Lung microvascular endothelial cell (primary cell): ENCODE results near the gene KRTAP9-1. TPM values are rescaled to one million over a fixed set of nuclear protein-coding genes. Genes with fewer than 3 reads are reported as not detected.
A peak's percentile ranks its signal among the peaks of the same experiment; 100 is the strongest.
"Not testable (repeated sequence)": the region's sequence is repeated elsewhere in the genome, so short reads cannot be mapped to it uniquely, and the experiment has no call there.

Experiments
- DNase-seq, 2 donors: peaks; one replicate each; pipeline versions ENCODE4 v3.0.0 to v3.0.0-alpha.2; 2010; ENCODE audit warnings: low read depth in 2 of 2
- total RNA-seq: library from RNA; depleted of rRNA; stranded (reverse); fragments of >200 nt; gene quantifications from 2 replicates; pipeline ENCODE4 v1.2.1, GENCODE V29; 2014

The KRTAP9-1 gene, protein sequence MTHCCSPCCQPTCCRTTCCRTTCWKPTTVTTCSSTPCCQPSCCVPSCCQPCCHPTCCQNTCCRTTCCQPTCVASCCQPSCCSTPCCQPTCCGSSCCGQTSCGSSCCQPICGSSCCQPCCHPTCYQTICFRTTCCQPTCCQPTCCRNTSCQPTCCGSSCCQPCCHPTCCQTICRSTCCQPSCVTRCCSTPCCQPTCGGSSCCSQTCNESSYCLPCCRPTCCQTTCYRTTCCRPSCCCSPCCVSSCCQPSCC
- not detected in 2 replicates for total RNA-seq

GRCh38 chr17:41189837-41190318 lies at the start of gene KRTAP9-1:
KRTAP9-1 (plus strand) TSS chr17:41189887; CDS start chr17:41189887, 0 bp downstream.
- not testable (repeated sequence) for DNase-seq

DNA sequence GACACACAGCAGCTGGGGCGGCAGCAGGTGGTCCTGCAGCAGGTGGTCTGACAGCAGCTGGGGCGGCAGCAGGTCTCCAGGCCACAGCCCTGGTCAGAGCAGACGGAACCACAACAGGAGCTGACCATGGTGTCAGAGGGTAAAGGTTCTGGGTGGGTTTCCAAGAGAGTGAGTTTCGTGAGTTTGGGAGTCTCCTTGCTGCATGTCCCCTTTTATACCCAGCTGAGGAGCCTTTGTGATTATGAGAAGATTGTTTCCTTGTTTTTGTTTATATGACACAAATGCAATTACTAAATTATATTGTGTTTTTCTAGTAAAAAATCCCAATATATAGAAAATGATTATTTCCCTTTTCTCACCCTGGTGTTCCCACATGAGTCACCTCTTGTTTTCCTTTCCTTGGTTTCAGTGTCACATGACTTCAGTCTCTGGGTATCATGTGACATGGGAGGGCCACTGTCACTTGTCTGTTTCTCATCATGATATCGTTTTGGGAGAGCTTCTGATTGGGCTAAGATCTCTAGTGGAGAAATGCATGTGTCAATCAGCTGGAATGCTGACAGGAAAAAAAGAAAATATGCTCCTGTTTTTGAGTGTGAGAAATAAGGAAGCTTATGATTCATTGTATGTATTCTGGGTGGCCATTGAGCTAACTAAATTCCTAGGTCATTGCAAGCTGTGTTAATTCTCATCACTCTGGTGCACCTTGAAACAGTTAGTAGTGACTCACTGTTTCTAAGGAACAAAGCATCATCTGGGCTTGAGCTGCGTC lies 49.1 kb upstream of the KRTAP9-1 start, which contains the start of gene KRTAP4-6:
TSS of gene KRTAP4-6 (minus strand) at position 185 of the 772 bp plus-strand sequence. CDS start at position 128, 57 bp downstream.
- peak in 1 of 2 donors; percentile 30 for DNase-seq

- DNase-seq: no peak
Measured at GRCh38 chr17:41141361-41141760, 48.3 kb upstream of the KRTAP9-1 start.

- no peak for DNase-seq
Measured at GRCh38 chr17:41144846-41145245, 44.8 kb upstream of the KRTAP9-1 start.

DNA sequence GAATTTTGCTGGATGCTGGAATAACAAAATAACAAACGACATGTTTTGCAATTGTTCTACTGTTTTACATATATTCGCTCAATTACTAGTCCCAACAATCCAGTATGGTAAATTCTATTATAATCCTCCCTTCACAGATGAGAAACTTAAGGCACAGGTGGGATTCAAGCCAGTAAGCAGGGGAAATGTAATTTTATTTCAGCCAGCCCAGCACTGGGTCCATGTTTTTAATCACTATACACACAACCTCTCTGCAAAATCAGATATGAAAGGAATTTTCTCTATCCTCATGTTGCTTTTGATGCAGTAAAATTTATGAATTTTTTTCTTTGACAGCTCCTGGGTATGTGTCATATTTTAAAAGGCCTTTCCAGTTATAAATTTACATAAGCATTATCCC lies 44.4 kb upstream of the KRTAP9-1 start:
- no peak for DNase-seq

DNA sequence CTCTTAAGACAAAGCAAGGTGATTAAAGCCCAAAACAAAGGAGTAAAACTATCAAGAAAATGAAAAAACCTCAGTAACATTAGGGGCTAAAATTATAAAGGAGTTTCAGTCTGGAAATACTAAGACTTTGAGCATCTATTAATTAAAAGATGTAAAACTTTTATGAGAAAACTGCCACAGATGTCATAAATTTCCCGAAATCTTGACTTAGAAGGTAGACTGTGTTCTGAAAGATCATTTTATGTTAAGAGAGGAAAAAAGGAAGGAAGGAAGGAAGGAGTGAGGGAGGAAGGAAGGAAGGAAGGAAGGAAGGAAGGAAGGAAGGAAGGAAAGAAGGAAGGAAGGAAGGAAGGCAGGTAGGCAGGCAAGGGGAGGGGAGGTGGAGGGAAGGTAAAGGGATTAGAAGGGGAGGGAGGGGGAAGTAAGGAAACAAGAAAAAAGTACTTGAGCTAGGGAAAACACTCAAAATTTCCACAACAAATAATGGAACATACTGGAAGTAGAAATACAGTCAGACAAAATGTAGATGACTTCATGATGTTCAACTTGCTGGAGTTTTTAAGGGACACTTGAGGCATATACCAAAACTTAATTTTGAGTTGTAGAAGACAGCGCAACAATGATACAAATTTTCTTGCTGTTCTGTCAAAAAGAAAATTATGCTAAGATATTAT lies 42.0 kb upstream of the KRTAP9-1 start:
- DNase-seq: no peak

DNA sequence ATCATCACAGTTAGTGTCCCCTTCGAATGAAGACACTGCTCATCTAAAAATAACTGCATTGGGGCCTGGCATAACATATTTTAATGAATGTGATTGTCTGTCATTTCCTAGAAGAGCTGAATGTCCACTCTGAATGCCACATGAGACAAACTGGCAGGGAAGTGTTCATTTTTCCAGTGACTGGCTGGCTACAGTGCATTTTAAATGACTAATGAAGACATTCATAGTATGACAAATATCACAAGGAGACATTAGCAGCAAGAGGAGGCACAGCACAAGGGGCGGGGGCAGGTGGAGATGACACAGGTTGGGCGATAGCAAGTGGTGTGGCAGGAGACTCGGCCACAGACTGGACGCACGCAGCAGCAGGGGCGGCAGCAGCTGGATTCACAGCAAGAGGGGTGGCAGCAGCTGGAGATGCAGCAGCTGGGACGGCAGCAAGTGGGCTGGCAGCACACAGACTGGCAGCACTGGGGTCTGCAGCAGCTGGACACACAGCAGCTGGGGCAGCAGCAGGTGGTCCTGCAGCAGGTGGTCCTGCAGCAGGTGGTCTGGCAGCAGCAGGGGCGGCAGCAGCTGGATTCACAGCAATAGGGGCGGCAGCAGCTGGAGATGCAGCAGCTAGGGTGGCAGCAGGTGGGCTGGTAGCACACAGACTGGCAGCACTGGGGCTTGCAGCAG lies 40.6 kb upstream of the KRTAP9-1 start:
- not testable (repeated sequence) for DNase-seq

DNA sequence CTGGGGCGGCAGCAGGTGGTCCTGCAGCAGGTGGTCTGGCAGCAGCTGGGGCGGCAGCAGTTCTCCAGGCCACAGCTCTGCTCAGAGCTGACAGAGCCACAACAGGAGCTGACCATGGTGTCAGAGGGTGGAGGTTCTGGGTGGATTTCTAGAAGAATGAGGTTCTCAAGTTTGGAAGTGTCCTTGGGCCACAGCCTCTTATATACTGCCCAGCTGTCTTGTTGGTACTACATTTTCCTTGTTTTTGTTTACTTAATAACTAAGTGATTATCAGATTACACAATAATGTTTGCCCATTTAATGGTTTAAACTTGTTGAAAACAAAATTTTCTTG lies 40.1 kb upstream of the KRTAP9-1 start, which contains the start of gene KRTAP4-5:
TSS of gene KRTAP4-5 (minus strand) at position 174 of the 334 bp plus-strand sequence. CDS start at position 116, 58 bp downstream.
- DNase-seq: no peak

DNA sequence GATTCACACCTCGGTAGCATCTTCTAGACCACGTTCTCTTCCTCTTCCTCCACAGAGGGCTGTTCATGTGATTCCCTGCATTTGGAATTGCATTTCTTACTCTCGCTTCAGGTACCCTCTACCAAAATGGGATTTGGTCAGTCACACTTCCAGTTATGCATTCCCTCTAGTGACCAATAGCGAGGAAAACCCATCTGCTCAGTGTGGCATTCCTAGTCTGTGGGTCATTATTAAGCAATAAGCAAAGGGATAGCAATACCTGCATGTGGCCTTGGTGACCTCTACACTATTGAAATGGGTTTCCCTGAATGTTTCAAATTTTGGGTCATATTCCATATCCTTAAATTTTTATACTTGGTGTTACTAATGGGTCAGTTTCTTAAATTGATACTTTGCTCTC lies 39.7 kb upstream of the KRTAP9-1 start:
- no peak for DNase-seq

GRCh38 chr17:41151525-41151924 lies 38.2 kb upstream of the KRTAP9-1 start:
- DNase-seq: no peak

DNA sequence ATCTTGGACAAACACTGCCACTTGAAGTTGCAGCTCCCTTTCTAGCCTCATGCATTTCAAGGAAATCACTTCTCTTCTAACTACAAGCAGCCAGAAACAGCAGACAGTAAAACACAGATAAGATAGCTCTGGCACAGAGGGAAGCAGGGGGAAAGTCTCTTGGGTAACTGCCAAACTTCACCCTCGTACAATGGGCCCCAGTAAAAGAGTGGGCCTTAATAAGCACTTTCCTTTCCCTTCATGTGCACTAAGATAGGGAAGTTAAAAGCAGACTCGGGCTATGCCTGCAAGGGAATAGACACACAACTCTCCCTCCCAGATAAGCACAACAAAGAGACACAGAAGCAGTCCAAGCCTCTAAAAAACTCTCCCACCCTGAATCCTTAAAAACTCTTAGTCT lies 35.8 kb upstream of the KRTAP9-1 start:
- DNase-seq: no peak

DNA sequence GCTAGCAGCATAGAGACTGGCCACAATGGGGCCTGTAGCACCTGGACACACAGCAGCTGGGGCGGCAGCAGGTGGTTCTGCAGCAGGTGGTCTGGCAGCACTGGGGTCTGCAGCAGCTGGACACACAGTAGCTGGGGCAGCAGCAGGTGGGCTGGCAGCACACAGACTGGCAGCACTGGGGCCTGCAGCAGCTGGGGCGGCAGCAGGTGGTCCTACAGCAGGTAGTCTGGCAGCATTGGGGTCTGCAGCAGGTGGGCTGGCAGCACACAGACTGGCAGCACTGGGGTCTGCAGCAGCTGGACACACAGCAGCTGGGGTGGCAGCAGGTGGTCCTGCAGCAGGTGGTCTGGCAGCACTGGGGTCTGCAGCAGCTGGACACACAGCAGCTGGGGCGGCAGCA lies 29.5 kb upstream of the KRTAP9-1 start:
- not testable (repeated sequence) for DNase-seq

DNA sequence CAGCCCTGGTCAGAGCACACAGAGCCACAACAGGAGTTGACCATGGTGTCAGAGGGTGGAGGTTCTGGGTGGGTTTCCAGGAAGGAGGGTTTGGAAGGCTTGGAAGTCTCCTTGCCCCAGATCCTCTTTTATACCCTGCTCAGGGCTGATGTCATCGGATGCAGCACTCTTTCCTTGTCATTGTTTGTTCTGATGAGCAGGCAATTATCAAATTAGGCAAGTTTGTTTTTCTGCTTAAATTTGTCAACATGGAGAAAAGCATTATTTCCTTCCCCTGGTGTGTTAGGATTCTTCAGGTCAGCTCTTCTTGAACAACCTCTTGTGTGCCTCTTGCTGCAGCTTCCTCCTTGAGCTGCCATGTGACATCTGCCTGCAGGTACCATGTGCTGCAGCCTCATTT lies 29.0 kb upstream of the KRTAP9-1 start, which contains the start of gene KRTAP4-4:
TSS of gene KRTAP4-4 (minus strand) at position 101 of the 400 bp plus-strand sequence. CDS start at position 44, 57 bp downstream.
- DNase-seq: no peak

DNA sequence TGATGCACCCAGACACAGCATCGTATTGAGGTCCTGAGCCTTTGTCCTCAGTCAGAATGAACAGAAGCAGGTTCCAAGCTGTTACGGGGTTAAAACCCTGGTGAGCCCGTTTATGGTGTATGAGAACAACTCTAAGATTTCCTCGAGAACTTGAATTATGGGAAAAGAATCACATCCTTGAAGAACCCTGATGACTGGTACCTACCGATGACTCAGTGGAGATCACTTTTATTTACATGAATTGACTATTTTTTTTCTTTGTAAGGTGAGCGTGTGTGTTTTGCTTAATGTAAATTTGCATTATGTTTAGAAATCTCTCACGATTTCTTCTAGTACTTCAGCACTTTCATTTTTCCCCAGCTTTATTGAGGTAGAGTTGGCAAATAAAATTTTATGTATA lies 25.9 kb upstream of the KRTAP9-1 start:
- DNase-seq: no peak

- DNase-seq: no peak
Measured at GRCh38 chr17:41167561-41167960, 22.1 kb upstream of the KRTAP9-1 start.

DNA sequence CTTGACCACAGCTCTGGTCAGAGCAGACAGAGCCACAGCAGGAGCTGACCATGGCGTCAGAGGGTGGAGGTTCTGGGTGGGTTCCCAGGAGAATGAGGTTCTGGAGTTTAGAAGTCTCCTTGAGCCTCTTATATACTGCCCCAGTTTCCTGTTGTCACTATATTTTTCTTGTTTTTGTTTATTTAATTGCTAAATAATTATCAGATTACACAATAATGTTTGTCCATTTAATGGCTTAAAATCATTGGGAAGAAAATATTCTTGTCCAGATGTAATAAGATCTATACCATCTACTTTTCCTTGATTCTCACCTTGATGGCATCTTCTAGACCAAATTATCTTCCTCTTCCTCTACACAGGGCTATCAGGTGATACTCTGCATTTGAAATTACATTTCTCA lies 21.6 kb upstream of the KRTAP9-1 start, which contains the start of gene KRTAP4-3:
TSS of gene KRTAP4-3 (minus strand) at position 101 of the 400 bp plus-strand sequence. CDS start at position 52, 49 bp downstream.
- no peak for DNase-seq

- no peak for DNase-seq
Measured at GRCh38 chr17:41171886-41172285, 17.8 kb upstream of the KRTAP9-1 start.

GRCh38 chr17:41176744-41177387 lies 12.8 kb upstream of the KRTAP9-1 start:
- DNase-seq: no peak

- no peak for DNase-seq
Measured at GRCh38 chr17:41177727-41178271, 11.9 kb upstream of the KRTAP9-1 start, which contains the start of gene KRTAP4-2. KRTAP4-2 (minus strand) TSS chr17:41178221; CDS start chr17:41178164, 57 bp downstream.

- DNase-seq: no peak
Measured at GRCh38 chr17:41178341-41178740, 11.3 kb upstream of the KRTAP9-1 start.
